ENCODE results near the gene GNG10. TPM values are rescaled to one million over a fixed set of nuclear protein-coding genes. Genes with fewer than 3 reads are reported as not detected.

Gene GNG10
- total RNA-seq, 1 donor from 2014 or later = 36.4 TPM

DNA sequence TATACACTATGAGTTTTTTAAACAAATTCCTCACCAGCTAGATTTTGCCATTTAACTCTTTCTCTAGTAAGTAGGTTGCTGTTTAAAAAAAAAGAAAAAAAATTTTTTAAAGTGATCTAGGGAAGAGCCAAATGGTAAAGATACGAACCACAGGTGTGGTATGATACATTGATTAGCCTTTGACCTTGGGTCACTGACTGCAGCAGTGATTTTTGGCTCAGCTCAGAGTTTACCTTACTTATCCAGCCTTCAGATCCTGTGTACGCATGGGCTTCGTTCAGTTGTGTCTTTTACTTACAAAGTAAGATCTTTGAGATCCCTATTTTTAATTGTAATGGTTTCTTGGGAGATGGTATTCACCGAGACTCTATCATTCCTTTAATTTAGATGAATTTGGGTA is 12.4 kb upstream of the GNG10 start:
- Mint-ChIP-seq H3K36me3 (ENCODE audit: unreplicated experiment) (peaks cover 33% of the 10 kb centered on the region), H3K27me3 (ENCODE audit: unreplicated experiment) (no peaks in the 10 kb centered on the region), H3K4me1 (ENCODE audit: unreplicated experiment) (peaks cover 7% of the 10 kb centered on the region), H3K9me3 (ENCODE audit: unreplicated experiment) (no peaks in the 10 kb centered on the region), H3K4me3 (ENCODE audit: unreplicated experiment) (no peak overlapping the region), H3K27ac (ENCODE audit: unreplicated experiment) (no peak overlapping the region)
- DNase-seq (ENCODE audit: extremely low spot score, unreplicated experiment) = no peak
- TF ChIP-seq, protein P1, sequence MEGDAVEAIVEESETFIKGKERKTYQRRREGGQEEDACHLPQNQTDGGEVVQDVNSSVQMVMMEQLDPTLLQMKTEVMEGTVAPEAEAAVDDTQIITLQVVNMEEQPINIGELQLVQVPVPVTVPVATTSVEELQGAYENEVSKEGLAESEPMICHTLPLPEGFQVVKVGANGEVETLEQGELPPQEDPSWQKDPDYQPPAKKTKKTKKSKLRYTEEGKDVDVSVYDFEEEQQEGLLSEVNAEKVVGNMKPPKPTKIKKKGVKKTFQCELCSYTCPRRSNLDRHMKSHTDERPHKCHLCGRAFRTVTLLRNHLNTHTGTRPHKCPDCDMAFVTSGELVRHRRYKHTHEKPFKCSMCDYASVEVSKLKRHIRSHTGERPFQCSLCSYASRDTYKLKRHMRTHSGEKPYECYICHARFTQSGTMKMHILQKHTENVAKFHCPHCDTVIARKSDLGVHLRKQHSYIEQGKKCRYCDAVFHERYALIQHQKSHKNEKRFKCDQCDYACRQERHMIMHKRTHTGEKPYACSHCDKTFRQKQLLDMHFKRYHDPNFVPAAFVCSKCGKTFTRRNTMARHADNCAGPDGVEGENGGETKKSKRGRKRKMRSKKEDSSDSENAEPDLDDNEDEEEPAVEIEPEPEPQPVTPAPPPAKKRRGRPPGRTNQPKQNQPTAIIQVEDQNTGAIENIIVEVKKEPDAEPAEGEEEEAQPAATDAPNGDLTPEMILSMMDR (IDR thresholded peaks at IDR 0.05) = no peak

DNA sequence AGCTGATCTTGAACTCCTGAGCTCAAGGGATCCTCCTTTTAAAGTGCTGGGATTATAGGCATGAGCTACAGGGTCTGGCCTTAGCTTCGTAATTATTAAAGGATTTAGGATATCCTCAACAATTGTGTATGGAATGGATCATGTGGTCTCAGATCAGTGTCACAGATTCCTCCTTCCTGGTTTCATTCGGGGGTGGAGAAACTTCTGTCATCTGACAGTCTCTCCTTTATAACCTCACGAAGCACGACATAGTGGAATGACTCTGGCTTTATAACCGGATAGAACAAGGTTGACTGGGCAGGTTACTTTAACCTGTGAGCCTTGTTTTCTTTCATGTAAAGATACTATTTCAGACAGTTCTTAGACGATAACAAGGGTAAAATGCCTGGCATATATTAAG is 4.4 kb upstream of the GNG10 start:
- TF ChIP-seq, protein P1 (IDR thresholded peaks at IDR 0.05) = no peak
- H3K27ac Mint-ChIP-seq (ENCODE audit: unreplicated experiment) = no peak overlapping the region
- no peaks in the 10 kb centered on the region for H3K27me3 Mint-ChIP-seq (ENCODE audit: unreplicated experiment)
- peaks cover 3% of the 10 kb centered on the region for H3K4me1 Mint-ChIP-seq (ENCODE audit: unreplicated experiment)
- H3K36me3 Mint-ChIP-seq (ENCODE audit: unreplicated experiment) = peaks cover 17% of the 10 kb centered on the region
- no peak overlapping the region for H3K4me3 Mint-ChIP-seq (ENCODE audit: unreplicated experiment)
- H3K9me3 Mint-ChIP-seq (ENCODE audit: unreplicated experiment) = no peaks in the 10 kb centered on the region
- no peak for DNase-seq (ENCODE audit: extremely low spot score, unreplicated experiment)

DNA sequence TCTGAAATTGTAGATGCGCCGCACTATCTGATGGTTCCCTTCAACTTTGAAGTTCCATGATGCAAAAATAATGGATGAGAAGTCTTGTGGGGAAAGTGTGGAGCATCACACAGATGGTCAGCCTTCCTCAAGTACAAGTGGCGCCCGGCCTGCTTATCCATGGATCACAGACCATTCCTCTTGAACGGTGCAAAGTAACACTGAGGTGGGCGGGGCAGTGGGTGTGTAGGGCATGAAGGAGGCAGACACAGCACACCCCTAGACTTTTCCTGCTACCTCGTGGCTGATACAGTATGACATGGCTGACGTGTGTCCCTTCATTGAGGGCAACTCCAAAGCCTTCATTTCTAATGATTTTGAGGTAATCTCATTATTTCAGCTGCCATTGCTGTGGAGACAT is 2.5 kb upstream of the GNG10 start:
- H3K9me3 Mint-ChIP-seq (ENCODE audit: unreplicated experiment) = no peaks in the 10 kb centered on the region
- no peak overlapping the region for H3K27ac Mint-ChIP-seq (ENCODE audit: unreplicated experiment)
- H3K36me3 Mint-ChIP-seq (ENCODE audit: unreplicated experiment) = peaks cover 14% of the 10 kb centered on the region
- TF ChIP-seq, protein P1 (IDR thresholded peaks at IDR 0.05) = no peak
- no peak for DNase-seq (ENCODE audit: extremely low spot score, unreplicated experiment)
- H3K4me3 Mint-ChIP-seq (ENCODE audit: unreplicated experiment) = no peak overlapping the region
- peaks cover 18% of the 10 kb centered on the region for H3K4me1 Mint-ChIP-seq (ENCODE audit: unreplicated experiment)
- no peaks in the 10 kb centered on the region for H3K27me3 Mint-ChIP-seq (ENCODE audit: unreplicated experiment)

DNA sequence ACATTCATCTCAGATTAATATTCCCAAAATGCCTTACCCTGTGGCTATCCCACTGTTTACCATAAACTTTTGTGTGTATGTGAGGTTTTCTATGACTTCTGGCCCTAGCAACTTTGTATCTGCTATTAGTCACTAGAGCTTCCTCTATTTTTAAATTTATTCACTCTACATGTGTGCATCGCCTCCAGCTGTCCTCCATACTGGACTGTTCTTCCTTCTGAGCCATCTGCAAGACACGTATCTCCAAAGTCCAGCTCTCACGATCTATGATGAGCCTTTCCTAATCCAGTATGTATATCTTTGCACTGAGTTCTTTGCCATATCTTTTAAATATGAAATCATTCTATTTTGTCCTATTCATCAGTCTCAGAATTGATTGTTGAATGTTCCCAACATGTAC is 1.7 kb upstream of the GNG10 start:
- H3K4me3 Mint-ChIP-seq (ENCODE audit: unreplicated experiment) = no peak overlapping the region
- TF ChIP-seq, protein P1 (IDR thresholded peaks at IDR 0.05) = no peak
- DNase-seq (ENCODE audit: extremely low spot score, unreplicated experiment) = no peak
- H3K27me3 Mint-ChIP-seq (ENCODE audit: unreplicated experiment) = no peaks in the 10 kb centered on the region
- H3K4me1 Mint-ChIP-seq (ENCODE audit: unreplicated experiment) = peaks cover 18% of the 10 kb centered on the region
- H3K9me3 Mint-ChIP-seq (ENCODE audit: unreplicated experiment) = no peaks in the 10 kb centered on the region
- peaks cover 14% of the 10 kb centered on the region for H3K36me3 Mint-ChIP-seq (ENCODE audit: unreplicated experiment)
- H3K27ac Mint-ChIP-seq (ENCODE audit: unreplicated experiment) = no peak overlapping the region

DNA sequence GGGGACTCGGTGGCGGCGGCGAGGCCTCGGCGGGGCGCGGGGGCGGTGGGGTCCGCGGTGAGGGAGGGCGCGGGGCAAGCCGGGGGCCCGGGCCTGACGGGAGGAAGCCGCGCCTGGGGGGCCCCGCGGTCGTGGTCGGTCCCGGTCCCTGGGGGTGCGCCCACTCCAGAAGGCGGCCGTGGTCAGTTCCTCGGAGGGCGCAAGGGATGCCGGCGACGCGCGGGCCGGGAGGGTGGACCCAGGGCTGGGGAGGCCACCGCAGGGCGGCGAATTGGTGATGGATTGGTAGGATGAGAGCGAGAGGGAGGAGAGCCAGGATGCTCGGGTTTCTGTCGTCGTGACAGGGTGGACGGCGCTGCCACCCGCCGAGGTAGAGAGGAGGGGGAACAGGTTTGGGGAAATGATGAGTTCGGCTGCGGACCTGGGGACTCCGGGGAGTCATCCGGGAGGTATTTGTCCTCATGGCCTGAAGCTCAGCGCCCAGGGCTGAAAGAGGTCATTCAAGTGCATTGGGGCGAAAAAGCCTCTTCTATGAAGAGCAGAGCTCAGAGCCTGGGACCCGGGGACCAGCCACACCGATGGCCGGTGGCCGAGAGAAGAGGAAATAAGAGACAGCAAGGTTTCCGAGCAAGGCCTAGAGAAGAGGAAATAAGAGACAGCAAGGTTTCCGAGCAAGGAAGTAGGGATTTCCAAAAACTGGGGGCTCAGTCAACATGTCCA is 557 bp downstream of the GNG10 start:
- no peak for DNase-seq (ENCODE audit: extremely low spot score, unreplicated experiment)
- peaks cover 11% of the 10 kb centered on the region for H3K36me3 Mint-ChIP-seq (ENCODE audit: unreplicated experiment)
- H3K4me3 Mint-ChIP-seq (ENCODE audit: unreplicated experiment) = peak overlapping the region; percentile 99
- H3K9me3 Mint-ChIP-seq (ENCODE audit: unreplicated experiment) = no peaks in the 10 kb centered on the region
- peaks cover 18% of the 10 kb centered on the region for H3K4me1 Mint-ChIP-seq (ENCODE audit: unreplicated experiment)
- H3K27me3 Mint-ChIP-seq (ENCODE audit: unreplicated experiment) = no peaks in the 10 kb centered on the region
- TF ChIP-seq, protein P1 (IDR thresholded peaks at IDR 0.05) = no peak
- H3K27ac Mint-ChIP-seq (ENCODE audit: unreplicated experiment) = peak overlapping the region; percentile 95
